ENCODE results near the gene ARHGEF4. TPM values are rescaled to one million over a fixed set of nuclear protein-coding genes. Genes with fewer than 3 reads are reported as not detected.

ARHGEF4 gene
- total and polyA plus RNA-seq, 2 experiments from 2014 or later, result 4.6 to 16.6 TPM

GRCh38 chr2:130915595-130916437 lies 79.1 kb downstream of the ARHGEF4 start:
- peaks cover 5% of the 10 kb centered on the region; the same call in 1 of the 2 replicates for H3K4me1 ChIP-seq (ENCODE audit: insufficient read depth)
- H4K20me1 ChIP-seq (replicated peaks; ENCODE audit: insufficient read depth), result no peaks in the 10 kb centered on the region
- Mint-ChIP-seq H3K27ac (no peak overlapping the region), H3K4me3 (no peak overlapping the region), H3K27me3 (ENCODE audit: insufficient read depth, low read depth, poor library complexity) (peaks cover 3% of the 10 kb centered on the region), H3K36me3 (ENCODE audit: low read depth) (no peaks in the 10 kb centered on the region), H3K9me3 (no peaks in the 10 kb centered on the region), H3K4me1 (peaks cover 20% of the 10 kb centered on the region)
- peak overlapping the region; percentile 82 for H3K4me2 ChIP-seq
- peaks cover 15% of the 10 kb centered on the region; the same call in 1 of the 2 replicates for H3K27me3 ChIP-seq (ENCODE audit: insufficient read depth)
- H2AFZ ChIP-seq, result peak overlapping the region; percentile 91
- ATAC-seq (peak; percentile 55), DNase-seq (ENCODE audit: low spot score) (peak; percentile 52)
- peak overlapping the region; percentile 50 for H3K4me3 ChIP-seq
- no peak for TF ChIP-seq JUNB (IDR thresholded peaks at IDR 0.05; ENCODE audit: unreplicated experiment)
- TF ChIP-seq, protein P1, sequence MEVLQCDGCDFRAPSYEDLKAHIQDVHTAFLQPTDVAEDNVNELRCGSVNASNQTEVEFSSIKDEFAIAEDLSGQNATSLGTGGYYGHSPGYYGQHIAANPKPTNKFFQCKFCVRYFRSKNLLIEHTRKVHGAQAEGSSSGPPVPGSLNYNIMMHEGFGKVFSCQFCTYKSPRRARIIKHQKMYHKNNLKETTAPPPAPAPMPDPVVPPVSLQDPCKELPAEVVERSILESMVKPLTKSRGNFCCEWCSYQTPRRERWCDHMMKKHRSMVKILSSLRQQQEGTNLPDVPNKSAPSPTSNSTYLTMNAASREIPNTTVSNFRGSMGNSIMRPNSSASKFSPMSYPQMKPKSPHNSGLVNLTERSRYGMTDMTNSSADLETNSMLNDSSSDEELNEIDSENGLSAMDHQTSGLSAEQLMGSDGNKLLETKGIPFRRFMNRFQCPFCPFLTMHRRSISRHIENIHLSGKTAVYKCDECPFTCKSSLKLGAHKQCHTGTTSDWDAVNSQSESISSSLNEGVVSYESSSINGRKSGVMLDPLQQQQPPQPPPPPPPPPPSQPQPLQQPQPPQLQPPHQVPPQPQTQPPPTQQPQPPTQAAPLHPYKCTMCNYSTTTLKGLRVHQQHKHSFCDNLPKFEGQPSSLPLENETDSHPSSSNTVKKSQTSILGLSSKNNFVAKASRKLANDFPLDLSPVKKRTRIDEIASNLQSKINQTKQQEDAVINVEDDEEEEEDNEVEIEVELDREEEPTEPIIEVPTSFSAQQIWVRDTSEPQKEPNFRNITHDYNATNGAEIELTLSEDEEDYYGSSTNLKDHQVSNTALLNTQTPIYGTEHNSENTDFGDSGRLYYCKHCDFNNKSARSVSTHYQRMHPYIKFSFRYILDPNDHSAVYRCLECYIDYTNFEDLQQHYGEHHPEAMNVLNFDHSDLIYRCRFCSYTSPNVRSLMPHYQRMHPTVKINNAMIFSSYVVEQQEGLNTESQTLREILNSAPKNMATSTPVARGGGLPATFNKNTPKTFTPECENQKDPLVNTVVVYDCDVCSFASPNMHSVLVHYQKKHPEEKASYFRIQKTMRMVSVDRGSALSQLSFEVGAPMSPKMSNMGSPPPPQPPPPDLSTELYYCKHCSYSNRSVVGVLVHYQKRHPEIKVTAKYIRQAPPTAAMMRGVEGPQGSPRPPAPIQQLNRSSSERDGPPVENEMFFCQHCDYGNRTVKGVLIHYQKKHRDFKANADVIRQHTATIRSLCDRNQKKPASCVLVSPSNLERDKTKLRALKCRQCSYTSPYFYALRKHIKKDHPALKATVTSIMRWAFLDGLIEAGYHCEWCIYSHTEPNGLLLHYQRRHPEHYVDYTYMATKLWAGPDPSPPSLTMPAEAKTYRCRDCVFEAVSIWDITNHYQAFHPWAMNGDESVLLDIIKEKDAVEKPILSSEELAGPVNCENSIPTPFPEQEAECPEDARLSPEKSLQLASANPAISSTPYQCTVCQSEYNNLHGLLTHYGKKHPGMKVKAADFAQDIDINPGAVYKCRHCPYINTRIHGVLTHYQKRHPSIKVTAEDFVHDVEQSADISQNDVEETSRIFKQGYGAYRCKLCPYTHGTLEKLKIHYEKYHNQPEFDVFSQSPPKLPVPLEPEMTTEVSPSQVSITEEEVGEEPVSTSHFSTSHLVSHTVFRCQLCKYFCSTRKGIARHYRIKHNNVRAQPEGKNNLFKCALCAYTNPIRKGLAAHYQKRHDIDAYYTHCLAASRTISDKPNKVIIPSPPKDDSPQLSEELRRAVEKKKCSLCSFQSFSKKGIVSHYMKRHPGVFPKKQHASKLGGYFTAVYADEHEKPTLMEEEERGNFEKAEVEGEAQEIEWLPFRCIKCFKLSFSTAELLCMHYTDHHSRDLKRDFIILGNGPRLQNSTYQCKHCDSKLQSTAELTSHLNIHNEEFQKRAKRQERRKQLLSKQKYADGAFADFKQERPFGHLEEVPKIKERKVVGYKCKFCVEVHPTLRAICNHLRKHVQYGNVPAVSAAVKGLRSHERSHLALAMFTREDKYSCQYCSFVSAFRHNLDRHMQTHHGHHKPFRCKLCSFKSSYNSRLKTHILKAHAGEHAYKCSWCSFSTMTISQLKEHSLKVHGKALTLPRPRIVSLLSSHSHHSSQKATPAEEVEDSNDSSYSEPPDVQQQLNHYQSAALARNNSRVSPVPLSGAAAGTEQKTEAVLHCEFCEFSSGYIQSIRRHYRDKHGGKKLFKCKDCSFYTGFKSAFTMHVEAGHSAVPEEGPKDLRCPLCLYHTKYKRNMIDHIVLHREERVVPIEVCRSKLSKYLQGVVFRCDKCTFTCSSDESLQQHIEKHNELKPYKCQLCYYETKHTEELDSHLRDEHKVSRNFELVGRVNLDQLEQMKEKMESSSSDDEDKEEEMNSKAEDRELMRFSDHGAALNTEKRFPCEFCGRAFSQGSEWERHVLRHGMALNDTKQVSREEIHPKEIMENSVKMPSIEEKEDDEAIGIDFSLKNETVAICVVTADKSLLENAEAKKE (CRISPR knock-in tag; IDR thresholded peaks at IDR 0.05), result no peak
- no peak for TF ChIP-seq EZH2phosphoT487 (IDR thresholded peaks at IDR 0.05; ENCODE audit: unreplicated experiment)
- TF ChIP-seq POLR2AphosphoS5 (IDR thresholded peaks at IDR 0.05; ENCODE audit: low read depth), result no peak
- no peaks in the 10 kb centered on the region for H3F3A ChIP-seq (replicated peaks; ENCODE audit: low read depth)
- no peak overlapping the region for H3K27ac ChIP-seq (ENCODE audit: low read depth)
- no peaks in the 10 kb centered on the region for H3K9me2 ChIP-seq (ENCODE audit: insufficient read depth)
- H3K36me3 ChIP-seq (ENCODE audit: insufficient read depth), result no peaks in the 10 kb centered on the region
- H3K79me2 ChIP-seq (replicated peaks; ENCODE audit: insufficient read depth), result no peaks in the 10 kb centered on the region

DNA sequence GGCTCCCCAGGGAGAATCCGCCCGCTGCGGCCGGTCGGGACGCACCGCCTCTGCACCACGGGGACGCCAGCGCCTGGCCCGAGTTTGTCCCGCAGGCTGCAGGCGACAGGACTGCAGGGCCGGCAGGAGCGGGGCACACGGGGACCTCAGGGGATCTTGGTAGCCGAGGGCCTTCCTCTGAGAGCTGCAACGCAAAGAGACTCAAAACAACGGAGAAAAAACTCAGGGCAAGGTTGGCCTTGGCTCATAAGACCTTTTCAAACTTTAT lies 79.7 kb downstream of the ARHGEF4 start:
- peaks cover 22% of the 10 kb centered on the region for H3K4me1 Mint-ChIP-seq
- no peaks in the 10 kb centered on the region for H3K36me3 ChIP-seq (ENCODE audit: insufficient read depth)
- ATAC-seq (peak; percentile 64), DNase-seq (ENCODE audit: low spot score) (peak; percentile 62)
- peak overlapping the region; percentile 91 for H2AFZ ChIP-seq
- H3K4me3 ChIP-seq, result peak overlapping the region; percentile 50
- peaks cover 3% of the 10 kb centered on the region for H3K27me3 Mint-ChIP-seq (ENCODE audit: insufficient read depth, low read depth, poor library complexity)
- peaks cover 5% of the 10 kb centered on the region; the same call in 1 of the 2 replicates for H3K4me1 ChIP-seq (ENCODE audit: insufficient read depth)
- peaks cover 15% of the 10 kb centered on the region; the same call in 1 of the 2 replicates for H3K27me3 ChIP-seq (ENCODE audit: insufficient read depth)
- no peak overlapping the region for H3K4me3 Mint-ChIP-seq
- peak overlapping the region; percentile 82 for H3K4me2 ChIP-seq
- no peaks in the 10 kb centered on the region for H3K9me2 ChIP-seq (ENCODE audit: insufficient read depth)
- H3K27ac ChIP-seq (ENCODE audit: low read depth), result no peak overlapping the region
- H4K20me1 ChIP-seq (replicated peaks; ENCODE audit: insufficient read depth), result no peaks in the 10 kb centered on the region
- no peaks in the 10 kb centered on the region for H3K36me3 Mint-ChIP-seq (ENCODE audit: low read depth)
- H3K79me2 ChIP-seq (replicated peaks; ENCODE audit: insufficient read depth), result no peaks in the 10 kb centered on the region
- no peaks in the 10 kb centered on the region for H3K9me3 Mint-ChIP-seq
- no peaks in the 10 kb centered on the region for H3F3A ChIP-seq (replicated peaks; ENCODE audit: low read depth)
- H3K27ac Mint-ChIP-seq, result no peak overlapping the region
- TF ChIP-seq STAT1 (IDR thresholded peaks at IDR 0.05; ENCODE audit: unreplicated experiment) (no peak), NANOG (IDR thresholded peaks at IDR 0.05; ENCODE audit: borderline replicate concordance) (no peak), ETS1 (IDR thresholded peaks at IDR 0.05) (no peak), EZH2phosphoT487 (IDR thresholded peaks at IDR 0.05; ENCODE audit: unreplicated experiment) (no peak)

Data from GM23338 (cell line).